ENCODE measurements around the gene DDX17.
"Not testable (repeated sequence)": the region's sequence is repeated elsewhere in the genome, so short reads cannot be mapped to it uniquely, and the experiment has no call there.

DDX17 gene

DNA sequence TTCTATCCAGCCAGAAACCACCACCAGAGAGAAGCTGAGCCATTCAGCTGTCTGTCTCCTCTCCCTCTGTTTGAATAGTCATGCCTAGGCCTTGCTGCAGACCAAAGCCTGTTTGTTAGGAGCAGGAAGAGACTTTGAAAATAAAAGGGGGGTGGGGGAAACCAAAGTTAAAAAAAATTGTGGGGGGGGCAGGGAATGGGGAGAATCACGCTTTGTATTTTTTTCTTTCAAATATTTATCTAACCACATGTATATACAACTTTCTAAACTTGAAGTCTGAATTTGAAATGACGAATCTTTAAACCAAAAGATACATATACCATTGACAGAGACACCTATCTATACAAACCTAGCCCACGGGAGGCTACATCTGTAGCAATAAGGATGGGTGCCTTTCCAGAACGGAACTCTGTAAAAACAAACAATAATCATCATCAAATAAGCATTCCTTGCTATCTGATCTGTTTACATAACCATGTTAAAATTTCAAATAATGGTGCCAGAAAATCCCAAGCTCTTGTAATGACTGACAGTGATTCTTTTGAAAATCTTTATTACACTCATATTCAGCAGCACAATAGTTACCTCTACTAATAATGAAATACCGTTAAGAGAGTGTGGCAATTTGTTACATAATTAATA lies 14.3 kb downstream of the DDX17 start:
- no peak for DNase-seq (ENCODE audit: low spot score)

GRCh38 chr22:38490915-38491314 lies 15.2 kb downstream of the DDX17 start:
- no peak for DNase-seq (ENCODE audit: low spot score)

DNA sequence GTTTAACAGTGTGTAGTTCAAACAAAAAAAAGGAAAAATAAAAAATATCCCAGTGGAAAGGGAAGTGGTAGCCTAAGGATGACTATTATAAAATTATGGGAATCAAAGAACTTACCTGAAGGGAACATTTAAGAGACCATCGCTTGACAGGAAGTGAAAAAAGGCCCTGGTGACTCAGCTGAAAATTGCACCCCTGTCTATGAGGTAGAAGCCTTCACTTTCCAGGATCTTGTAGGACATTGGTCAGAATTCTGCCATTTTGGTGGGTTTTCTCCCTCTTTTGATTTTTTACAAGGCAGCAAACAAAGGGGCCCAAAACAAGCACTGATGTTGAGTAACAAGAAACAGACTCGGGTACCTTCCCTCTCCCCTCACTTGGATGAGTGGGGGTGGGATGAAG lies 15.6 kb downstream of the DDX17 start:
- no peak for DNase-seq (ENCODE audit: low spot score)

DNA sequence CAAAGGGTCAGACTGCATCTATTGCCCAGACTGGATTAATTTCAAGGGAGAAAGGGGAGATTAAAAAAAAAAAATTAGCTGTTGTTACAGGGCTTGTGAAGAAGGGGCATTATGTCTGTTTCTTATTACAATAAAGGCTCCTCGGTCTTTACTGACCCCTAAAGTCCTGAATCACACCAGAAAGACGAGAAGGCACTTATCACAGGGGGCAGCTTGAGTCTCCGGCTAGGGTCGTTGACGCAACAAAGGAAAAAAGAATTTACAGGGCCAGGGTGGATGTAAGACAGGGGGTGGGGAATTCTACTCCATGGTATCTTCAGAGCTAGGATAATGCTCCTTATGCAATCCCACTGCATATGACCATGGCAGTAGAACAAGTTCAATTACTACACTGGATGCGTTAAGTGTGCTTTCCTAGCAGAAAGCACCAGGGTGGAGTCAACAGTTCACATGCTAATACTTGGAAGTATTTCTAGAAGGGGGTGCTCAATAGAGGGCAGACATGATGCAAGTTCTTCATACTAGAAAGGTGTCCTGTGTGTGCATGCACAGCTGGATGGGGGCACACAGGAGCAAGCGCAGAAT lies 16.5 kb downstream of the DDX17 start:
- DNase-seq (ENCODE audit: low spot score), result no peak

GRCh38 chr22:38489142-38489541 lies 17.0 kb downstream of the DDX17 start:
- no peak for DNase-seq (ENCODE audit: low spot score)

GRCh38 chr22:38487946-38488345 lies 18.2 kb downstream of the DDX17 start:
- DNase-seq (ENCODE audit: low spot score), result no peak

DNA sequence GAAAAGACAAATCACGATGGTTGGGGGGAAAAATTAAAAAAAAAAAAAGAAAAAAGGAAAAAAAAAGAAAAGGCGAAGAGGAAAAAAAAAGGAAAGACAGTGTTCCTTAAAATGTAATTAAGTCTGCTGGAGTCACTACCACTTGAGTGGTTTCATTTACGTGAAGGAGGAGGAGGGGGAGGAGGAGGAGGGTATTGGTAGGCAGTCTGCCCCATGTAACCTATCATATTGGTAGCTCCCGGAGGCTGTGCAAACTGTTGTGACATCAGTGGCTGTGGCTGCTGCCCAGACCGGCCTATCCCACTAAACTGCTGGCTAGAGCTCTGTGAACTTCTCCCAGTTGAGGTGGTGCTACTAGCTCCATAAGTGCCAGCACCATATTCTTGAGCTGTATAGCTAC lies 20.3 kb downstream of the DDX17 start:
- DNase-seq (ENCODE audit: low spot score), result no peak

DNA sequence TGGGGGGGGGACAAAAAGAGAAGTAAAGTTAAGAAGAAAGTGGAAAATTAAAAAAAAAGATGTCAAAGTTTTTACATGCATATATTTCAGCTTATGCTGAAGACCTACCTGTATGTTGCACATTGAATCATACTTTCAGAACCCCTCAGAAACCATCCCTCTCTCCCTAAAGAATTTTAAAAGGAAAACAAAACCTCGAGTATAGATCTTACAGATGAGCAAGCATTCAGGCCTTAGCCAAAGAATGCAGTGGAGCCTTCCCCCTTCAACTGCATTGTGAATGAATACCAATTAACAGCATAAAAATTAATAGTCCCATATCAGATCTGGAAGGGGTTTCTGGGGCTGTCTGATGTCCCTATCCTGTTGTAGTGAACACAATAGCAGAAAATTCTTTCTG lies 21.9 kb downstream of the DDX17 start:
- DNase-seq (ENCODE audit: low spot score), result no peak

DNA sequence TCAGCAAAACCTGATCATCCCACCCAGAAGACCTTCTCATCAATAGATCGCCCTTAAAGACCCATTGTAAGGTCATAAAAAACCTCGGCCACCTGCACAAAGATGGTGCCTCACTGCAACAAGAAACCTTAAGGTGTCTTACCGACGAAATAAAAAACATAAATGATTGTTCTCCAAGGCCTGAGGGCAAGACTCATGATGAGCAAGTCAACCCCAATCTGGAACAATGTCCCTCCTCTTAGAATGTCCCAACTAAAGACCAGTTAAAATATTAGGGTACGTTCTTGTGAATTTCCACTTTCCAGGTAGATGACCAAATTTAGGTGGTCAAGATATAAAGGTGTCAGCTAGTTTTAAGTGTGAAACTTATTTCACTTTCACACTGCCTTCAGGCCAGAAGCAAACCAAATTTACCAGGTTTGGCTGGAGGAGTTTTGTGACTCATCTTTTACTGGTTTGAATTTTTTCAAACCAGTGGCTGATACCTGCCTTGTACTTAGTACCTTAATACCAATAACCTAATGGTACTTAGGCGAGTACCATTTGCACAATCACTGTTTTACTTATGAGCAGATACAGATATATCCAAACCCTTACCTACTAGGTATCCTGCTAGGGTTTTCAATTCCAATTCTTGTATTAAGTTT lies 23.3 kb downstream of the DDX17 start:
- DNase-seq (ENCODE audit: low spot score), result no peak

DNA sequence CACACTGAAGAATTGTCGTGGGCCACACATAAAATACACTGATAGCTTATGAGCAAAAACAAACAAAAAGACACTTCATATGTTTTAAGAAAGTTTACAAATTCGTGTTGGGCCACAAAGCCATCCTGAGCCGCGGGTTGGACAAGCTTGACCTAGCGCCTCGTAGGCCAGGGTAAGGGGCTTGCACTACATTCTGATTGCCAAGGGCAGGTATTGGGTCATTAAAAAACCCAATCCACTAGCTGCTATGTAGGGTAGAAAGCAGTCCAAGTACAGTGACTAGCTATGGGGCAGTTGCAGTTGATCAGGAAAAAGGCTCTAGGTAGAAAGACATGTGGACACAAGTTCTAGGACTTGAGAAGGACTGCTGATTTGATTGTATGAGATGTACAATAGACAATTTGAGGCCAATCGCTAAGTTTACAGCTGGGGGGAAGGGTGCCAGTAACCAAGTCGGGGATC lies 24.2 kb downstream of the DDX17 start:
- DNase-seq (ENCODE audit: low spot score), result no peak

DNA sequence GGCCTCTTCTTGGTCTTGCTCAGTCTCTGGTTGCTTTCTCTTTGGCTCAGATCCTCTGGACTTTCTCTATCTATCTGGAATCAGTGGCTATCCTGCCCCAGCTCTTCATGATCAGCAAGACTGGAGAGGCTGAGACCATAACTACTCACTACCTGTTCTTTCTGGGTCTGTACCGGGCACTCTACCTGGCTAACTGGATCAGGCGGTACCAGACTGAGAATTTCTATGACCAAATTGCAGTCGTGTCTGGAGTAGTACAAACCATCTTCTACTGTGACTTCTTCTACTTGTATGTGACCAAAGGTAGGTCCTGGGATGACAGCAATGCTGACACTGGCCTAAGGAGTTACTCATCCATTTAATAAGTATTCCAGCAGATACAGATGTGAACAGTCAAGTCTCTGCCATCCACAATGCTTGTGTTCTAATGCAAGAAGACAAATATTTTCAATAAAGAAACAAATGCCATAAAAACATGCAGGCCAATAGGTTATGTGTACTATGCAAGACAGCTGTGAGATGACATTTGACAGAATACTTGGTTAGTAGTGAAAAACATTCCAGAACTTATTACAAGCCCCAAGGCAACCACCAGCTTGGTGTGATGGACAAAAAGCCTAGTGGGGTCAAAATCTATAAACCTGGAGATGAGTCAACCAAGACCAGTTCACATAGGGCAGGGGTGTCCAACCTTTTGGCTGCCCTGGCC lies 24.8 kb downstream of the DDX17 start:
- DNase-seq (ENCODE audit: low spot score), result no peak

DNA sequence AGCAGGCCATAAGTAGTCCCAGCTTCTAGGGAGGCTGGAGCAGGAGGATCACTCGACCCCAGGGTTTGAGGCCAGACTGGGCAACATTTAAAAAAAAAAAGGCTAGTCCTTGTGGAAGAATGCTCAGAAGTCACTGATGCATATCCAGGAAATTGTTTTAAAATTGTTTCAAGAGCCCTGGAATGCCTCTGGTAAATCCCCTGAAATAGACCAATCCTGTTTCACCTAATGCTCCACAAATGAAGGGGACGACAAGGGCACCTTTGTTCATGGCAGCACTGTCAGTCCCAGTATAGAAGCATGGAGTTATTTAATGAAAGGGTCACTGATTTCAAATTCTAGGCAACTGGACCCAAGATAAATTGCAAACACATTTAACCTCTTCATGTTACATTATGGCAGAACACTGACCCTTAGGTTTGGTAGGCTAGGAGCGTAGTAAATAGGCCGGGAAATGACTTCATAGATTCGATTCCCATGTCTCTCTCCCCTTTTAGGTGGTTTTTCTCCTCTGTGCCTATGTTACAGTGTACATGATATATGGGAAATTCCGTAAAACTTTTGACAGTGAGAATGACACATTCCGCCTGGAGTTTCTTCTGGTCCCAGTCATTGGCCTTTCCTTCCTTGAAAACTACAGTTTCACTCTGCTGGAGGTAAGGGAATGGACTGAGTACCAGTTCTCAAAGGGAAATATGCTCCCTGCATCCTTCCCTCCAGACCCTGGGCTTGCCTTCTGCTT lies 26.8 kb downstream of the DDX17 start:
- DNase-seq (ENCODE audit: low spot score), result no peak

DNA sequence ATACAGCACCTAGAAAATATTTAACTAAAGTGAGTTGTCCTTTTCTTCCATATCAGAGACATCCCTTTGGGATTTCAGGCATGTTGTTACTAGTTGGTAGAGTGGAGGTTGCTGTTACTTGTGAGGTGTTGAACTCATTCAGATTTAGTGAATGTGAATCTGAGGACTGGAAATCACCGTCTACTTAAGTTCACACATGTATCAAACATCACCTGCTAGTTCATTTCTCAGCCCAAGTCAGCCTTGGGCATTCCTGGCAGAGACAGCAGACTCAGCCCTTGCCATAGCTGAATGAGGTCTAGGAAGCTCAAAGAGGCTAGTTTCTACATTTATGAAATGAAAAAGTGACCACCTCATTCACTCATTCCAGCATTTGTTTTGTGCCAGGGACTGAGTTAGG lies 28.5 kb downstream of the DDX17 start:
- no peak for DNase-seq (ENCODE audit: low spot score)

DNA sequence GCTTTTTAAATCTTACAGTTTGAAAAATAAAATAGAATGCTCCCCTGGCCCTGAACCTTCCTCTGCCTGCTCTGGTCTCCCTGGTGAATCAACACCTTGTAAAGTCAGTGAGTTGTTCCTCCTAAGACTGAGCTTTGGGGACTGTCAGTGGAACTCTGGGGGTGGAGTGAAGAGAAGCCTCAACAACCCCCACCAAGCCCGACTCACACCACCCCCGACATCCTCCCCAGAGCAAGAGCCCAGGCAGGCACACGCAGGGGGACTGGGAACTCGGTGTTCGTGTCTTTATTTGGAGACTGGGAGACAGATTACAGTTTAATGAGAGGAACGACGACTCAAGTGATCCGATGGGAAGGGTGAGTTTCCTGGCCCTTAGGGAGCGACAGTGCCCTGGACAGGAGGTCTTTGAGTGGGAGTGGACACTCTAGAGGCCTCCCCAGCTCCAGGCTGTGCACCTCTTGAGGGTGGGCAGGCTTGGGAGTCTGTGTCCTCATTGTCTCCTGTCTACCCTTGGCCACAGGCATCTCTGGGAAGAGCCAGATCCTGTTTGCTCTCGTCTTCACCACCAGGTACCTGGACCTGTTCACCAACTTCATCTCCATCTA lies 32.0 kb downstream of the DDX17 start:
- no peak for DNase-seq (ENCODE audit: low spot score)

GRCh38 chr22:38471237-38471636 lies 34.9 kb downstream of the DDX17 start:
- no peak for DNase-seq (ENCODE audit: low spot score)

- DNase-seq (ENCODE audit: low spot score), result not testable (repeated sequence)
These were observed 35.9 kb downstream of the DDX17 start for GRCh38 chr22:38470179-38470578.

DNA sequence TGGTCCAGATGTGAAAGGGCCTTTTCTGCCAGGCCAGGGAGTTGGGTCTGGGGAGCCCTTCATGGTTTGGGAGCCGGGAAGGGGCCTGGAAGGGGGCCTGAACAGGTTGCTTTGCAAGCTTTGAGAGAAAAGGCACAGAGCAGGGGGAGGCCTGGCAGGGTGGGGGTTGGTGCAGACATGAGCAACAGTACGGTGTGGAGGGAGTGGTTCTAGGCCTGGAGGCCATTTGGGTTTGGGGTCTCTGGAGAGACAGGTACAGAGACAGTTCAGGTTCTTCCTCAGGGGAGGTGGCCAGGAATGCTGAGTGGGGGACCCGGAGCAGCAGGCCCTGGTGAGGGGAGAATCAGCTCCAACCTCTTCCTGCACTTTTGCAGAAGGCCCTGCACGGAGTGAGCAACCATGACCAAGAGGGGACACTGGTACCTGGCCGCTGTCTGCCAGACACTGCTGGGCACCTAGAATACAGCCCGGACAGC lies 36.8 kb downstream of the DDX17 start:
- DNase-seq (ENCODE audit: low spot score), result no peak

- DNase-seq (ENCODE audit: low spot score), result peak; percentile 43
These were observed 37.4 kb downstream of the DDX17 start for GRCh38 chr22:38468443-38469305.

GRCh38 chr22:38467904-38468442 lies 38.1 kb downstream of the DDX17 start, which contains the start of gene KDELR3:
TSS of gene KDELR3 (plus strand) at chr22:38468096. CDS start at chr22:38468234, 138 bp downstream.
- peak; percentile 94 for DNase-seq (ENCODE audit: low spot score)

DNA sequence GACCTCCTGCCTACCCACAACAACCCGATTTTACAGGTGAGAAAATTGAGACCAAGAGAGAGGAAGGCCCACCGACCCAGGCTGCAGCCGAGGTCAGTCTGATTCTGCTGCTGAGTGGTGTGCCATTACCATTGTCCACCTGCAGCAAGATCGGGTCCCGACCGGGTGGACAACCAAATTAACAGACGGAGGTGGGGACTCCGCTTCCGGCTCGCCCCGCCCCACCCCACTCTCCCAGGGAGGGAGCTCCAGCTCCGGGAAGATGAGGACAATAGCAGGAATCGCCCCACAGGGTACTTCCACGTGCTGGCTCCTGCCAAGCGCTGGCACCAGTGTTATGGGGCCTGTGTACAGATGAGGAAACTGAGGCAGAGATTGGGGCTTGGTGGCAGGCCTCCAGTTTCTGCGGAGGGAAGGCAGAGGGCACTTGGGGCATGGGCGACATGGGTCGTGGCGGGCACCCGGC lies 38.6 kb downstream of the DDX17 start:
- no peak for DNase-seq (ENCODE audit: low spot score)

Data from AG08395 (cell line).